ENCODE measurements around the gene DNAJB13. TPM values are rescaled to one million over a fixed set of nuclear protein-coding genes. Genes with fewer than 3 reads are reported as not detected.
A peak's percentile ranks its signal among the peaks of the same experiment; 100 is the strongest.

DNAJB13 gene
- total RNA-seq, 1 donor from 2014 or later, result 0.29 TPM

DNA sequence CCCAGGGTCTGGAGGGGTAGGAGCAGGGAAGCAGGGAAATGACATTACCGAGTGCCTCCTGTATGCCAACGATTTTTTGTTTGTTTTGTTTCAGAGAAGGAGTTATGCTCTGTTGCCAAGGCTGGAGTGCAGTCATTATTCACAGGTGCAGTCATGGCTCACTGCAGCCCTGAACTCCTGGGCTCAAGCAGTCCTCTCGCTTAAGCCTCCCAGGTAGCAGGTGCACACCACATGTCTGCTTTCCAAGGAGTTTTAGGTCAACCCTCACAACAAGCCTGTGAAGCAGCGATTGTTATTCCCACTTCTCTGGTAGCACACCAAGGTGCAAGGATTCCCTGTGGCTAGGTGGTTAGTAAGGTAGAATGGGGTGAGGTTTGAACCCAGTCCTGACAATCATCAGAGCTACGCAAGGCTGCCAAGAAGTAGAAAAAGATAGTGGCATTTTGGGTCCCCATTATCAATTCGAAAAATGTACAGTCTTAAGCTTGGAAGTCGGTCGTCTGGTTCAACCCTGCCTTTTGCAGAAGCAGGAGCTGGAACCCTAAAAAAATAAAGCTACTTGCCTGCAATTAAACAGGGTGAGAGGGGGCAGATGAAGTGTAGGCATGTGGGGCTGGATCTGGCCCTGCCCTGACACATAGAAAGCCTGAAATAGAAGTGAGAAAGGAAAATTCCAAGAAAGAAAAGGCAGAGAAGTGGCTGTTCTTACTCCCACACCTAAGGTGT lies 48.9 kb downstream of the DNAJB13 start:
- peaks cover 82% of the 10 kb centered on the region for H3K4me1 Mint-ChIP-seq (ENCODE audit: low read depth)
- H3K36me3 Mint-ChIP-seq (ENCODE audit: low read depth), result peaks cover 25% of the 10 kb centered on the region
- no peaks in the 10 kb centered on the region for H3K27me3 Mint-ChIP-seq (ENCODE audit: insufficient read depth)
- H3K9me3 Mint-ChIP-seq, result no peaks in the 10 kb centered on the region
- H3K4me3 Mint-ChIP-seq, result peak overlapping the region; percentile 35
- DNase-seq (ENCODE audit: low spot score), result no peak
- H3K27ac Mint-ChIP-seq, result peak overlapping the region; percentile 79
- intact Hi-C loops (cut with micrococcal nuclease), result loop anchor here (1.0 to 10.0 kb wide), 3 partner anchors 12 to 965 kb away; no protein-coding TSS in a partner anchor

DNA sequence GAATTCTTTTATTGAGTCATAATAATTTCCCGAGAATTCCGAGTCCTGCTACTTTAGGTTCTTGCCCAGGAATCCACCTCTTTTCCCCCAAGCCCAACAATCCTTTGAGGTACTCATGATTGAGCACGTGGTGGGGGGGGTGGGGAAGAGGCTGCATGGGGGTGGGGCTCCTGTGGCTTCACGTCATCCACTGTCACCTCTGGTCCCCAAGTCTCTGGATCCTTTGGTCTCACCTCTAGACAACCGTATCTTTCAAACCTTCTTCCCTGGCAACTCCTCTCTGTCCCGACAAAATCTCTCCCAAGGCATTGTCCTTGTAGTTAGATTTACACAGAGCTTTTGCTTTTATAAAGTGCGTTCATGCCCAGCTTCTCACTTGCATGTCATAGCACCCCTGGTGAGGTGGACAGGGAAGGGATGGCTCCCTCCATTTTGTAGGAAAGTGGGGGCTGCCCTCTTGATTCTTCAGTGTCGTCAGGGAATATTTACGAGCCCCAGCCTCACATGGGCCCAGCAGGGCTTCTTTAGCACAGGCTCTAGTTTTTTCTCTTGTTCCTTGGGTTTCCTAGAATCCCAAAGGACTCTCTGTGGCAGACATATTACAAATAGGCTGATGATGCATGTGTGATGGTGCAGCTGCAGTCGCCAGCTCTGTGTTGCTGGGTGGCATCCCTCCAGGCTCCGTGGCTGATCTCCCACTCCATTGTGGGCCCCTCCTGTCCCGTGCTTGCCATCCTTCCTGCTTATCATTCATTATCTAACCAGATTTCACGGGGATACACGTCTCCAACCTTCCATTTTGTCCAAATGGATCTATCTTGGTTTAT lies 49.7 kb downstream of the DNAJB13 start:
- no peaks in the 10 kb centered on the region for H3K9me3 Mint-ChIP-seq
- DNase-seq (ENCODE audit: low spot score), result no peak
- peak overlapping the region; percentile 79 for H3K27ac Mint-ChIP-seq
- intact Hi-C loops (cut with micrococcal nuclease), result loop anchor here (1.0 kb wide), 2 partner anchors 11 to 20 kb away; no protein-coding TSS in a partner anchor
- H3K4me3 Mint-ChIP-seq, result no peak overlapping the region
- peaks cover 82% of the 10 kb centered on the region for H3K4me1 Mint-ChIP-seq (ENCODE audit: low read depth)
- peaks cover 30% of the 10 kb centered on the region for H3K36me3 Mint-ChIP-seq (ENCODE audit: low read depth)
- H3K27me3 Mint-ChIP-seq (ENCODE audit: insufficient read depth), result no peaks in the 10 kb centered on the region

DNA sequence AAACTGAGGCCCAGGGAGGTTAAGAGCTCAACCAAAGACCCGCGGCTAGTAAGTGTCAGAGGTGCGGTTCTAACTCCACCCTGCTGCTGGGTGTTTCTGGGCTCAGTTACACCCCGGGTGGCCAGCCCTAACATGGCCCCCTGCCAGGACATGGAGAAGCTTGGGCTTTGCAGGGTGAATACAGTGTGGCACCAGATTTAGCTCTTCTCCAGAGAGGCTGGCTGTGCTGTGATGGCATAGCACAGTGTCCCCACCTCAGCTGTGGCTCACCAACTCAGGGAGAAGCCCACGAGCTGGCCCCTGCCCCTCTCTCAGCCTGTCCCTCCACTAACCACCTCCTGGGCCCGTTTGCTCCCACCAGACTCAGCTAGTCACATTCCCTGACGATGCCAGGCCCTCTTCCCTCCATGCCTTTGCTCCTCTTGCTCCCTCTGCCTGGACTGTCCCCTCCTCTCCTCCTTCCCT lies 51.0 kb downstream of the DNAJB13 start:
- intact Hi-C loops (cut with micrococcal nuclease), result no loop called here
- H3K9me3 Mint-ChIP-seq, result no peaks in the 10 kb centered on the region
- H3K27me3 Mint-ChIP-seq (ENCODE audit: insufficient read depth), result no peaks in the 10 kb centered on the region
- no peak overlapping the region for H3K4me3 Mint-ChIP-seq
- H3K36me3 Mint-ChIP-seq (ENCODE audit: low read depth), result peaks cover 33% of the 10 kb centered on the region
- peaks cover 82% of the 10 kb centered on the region for H3K4me1 Mint-ChIP-seq (ENCODE audit: low read depth)
- DNase-seq (ENCODE audit: low spot score), result no peak
- peak overlapping the region; percentile 37 for H3K27ac Mint-ChIP-seq

DNA sequence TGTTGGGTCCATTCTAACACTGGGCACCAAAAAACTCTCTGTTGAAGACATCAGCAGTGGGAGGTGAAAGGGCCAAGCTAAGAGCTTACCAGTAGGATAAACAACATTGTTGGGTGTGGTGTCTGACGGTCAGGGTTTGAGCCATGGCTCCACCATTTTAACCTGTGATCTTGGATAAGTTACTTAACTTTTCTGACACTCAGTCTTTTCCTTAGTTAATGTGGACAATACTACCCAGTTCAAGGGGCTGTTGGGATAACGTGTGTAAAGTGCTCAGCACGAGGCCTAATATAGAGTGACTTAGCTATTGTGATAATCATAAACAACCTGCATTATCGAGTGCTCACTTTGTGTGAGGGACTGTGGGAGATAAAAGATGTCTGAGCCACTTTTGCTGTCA lies 52.0 kb downstream of the DNAJB13 start:
- intact Hi-C loops (cut with micrococcal nuclease), result no loop called here
- H3K4me3 Mint-ChIP-seq, result no peak overlapping the region
- no peaks in the 10 kb centered on the region for H3K9me3 Mint-ChIP-seq
- peaks cover 80% of the 10 kb centered on the region for H3K4me1 Mint-ChIP-seq (ENCODE audit: low read depth)
- peak overlapping the region; percentile 56 for H3K27ac Mint-ChIP-seq
- peaks cover 33% of the 10 kb centered on the region for H3K36me3 Mint-ChIP-seq (ENCODE audit: low read depth)
- DNase-seq (ENCODE audit: low spot score), result no peak
- H3K27me3 Mint-ChIP-seq (ENCODE audit: insufficient read depth), result no peaks in the 10 kb centered on the region

DNA sequence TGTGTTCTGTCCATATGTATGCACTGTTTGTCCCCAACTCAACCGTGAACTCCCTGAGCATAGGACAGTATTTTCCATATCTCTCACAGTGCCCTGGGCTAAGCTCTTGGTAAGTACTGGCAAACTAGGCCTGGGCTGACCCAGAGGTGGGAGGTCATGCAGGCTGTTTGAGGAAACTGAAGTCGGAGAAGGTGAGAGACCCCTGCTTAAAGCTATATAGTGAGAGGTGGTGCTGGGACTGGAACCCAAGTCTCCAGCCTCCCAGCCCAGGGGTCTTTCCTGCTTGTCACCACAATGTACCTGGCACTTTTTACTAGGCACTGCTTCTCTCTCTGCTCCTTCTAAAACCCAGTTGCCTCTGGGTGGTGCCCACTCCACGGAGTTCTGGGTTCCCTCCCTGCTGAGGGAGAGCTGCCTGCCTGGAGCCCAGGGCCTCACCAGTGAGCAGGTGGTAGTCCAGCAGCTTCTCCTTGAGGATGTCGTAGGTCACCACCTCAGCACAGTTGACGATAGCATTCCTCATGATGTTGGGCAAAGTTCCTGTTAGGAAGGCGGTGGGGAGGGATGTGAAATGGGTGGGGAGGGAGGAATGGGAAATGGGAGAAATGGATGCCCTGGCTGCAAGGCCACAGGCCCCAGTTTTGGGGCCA lies 53.3 kb downstream of the DNAJB13 start:
- intact Hi-C loops (cut with micrococcal nuclease), result loop anchor here (2.0 kb wide), 1 partner anchor 15 kb away; no protein-coding TSS in a partner anchor

DNA sequence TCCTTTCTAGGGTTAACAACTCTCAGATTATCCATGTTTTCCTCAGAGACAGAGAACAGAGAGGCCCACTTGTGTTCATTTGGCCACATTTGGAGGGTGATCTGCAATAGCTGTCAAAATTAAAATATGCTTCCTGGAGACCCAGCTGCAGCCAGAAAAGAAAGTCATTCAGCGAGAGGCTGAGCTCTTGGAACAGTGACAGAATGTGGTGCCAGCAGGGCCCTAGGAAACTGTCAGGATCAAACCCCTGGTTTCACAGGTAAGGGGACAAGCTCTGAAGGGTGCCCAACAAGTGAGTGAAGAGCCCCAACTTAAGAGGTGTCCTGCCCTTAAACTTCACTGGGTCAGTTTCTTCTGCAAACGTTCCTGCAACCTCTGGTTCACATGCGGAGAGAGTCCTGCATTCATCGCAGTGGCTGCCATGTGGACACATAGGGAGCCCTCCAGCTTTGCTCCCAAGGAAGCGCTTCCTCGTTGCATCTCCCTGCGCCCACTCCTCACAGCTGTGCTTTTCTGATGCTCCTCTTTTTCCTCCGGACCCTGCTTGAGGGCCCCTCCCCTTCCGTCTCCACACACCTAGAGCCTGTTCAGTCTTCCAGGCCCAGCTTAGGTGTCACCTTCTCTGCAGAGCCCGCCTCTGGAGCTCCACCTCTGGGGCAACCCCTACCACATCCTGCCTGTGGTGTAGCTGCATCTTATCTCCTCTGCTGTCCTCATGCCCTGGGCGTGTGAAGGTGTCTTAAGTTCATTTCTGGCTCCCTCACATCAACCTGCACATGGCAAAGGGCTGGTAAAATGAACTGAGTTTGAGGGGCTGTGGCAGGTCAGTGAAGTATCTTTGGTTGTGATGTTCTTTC lies 54.2 kb downstream of the DNAJB13 start:
- peak overlapping the region; percentile 98 for H3K27ac Mint-ChIP-seq
- peak; percentile 84 for DNase-seq (ENCODE audit: low spot score)
- intact Hi-C loops (cut with micrococcal nuclease), result loop anchor here (1.0 to 2.0 kb wide), 2 partner anchors 10 to 14 kb away; no protein-coding TSS in a partner anchor
- no peaks in the 10 kb centered on the region for H3K27me3 Mint-ChIP-seq (ENCODE audit: insufficient read depth)
- H3K9me3 Mint-ChIP-seq, result no peaks in the 10 kb centered on the region
- H3K36me3 Mint-ChIP-seq (ENCODE audit: low read depth), result peaks cover 33% of the 10 kb centered on the region
- peaks cover 87% of the 10 kb centered on the region for H3K4me1 Mint-ChIP-seq (ENCODE audit: low read depth)
- H3K4me3 Mint-ChIP-seq, result peak overlapping the region; percentile 73

More for the DNA sequence above, 53.3 kb downstream of the DNAJB13 start:
- peaks cover 33% of the 10 kb centered on the region for H3K36me3 Mint-ChIP-seq (ENCODE audit: low read depth)
- H3K4me3 Mint-ChIP-seq, result no peak overlapping the region
- peak overlapping the region; percentile 98 for H3K27ac Mint-ChIP-seq
- peaks cover 89% of the 10 kb centered on the region for H3K4me1 Mint-ChIP-seq (ENCODE audit: low read depth)
- no peaks in the 10 kb centered on the region for H3K27me3 Mint-ChIP-seq (ENCODE audit: insufficient read depth)
- no peaks in the 10 kb centered on the region for H3K9me3 Mint-ChIP-seq
- no peak for DNase-seq (ENCODE audit: low spot score)

DNA sequence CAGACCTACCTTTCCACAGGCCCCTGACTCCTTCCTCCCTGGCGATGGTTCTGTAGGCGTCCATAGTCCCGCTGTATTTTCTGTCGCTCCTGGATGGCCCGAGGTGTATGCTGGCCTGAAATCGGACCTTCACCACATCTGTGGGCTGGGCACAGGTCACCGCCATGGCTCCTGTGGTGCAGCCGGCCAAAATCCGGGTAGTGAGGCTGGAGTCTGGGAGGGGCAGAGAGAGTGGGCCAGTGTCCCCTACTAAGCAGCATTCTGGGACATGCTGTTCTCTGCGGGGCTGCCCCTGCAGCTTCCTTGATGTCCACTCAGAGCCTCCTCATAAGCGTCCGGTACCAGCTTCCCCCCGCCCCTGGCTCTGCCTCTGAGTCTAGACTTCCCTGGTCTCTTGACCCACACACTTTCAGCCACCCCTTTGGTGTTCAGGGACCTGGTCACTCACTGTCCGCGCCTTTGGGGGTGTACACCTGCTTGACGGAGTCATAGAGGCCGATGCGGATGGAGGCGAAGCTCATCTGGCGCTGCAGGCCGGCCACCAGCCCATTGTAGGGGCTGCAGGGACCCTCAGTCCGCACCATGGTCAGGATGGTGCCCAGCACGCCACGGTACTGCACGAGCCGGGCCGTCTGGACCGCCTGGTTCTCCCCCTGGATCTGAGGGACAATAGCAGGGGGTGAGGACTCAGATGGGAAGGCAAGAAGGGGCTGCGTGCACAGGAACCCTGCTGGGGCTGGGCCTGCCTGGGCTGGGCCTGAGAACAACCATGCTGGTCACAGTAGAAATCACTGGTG lies 55.1 kb downstream of the DNAJB13 start:
- peak overlapping the region; percentile 98 for H3K27ac Mint-ChIP-seq
- H3K4me3 Mint-ChIP-seq, result no peak overlapping the region
- no peaks in the 10 kb centered on the region for H3K27me3 Mint-ChIP-seq (ENCODE audit: insufficient read depth)
- intact Hi-C loops (cut with micrococcal nuclease), result loop anchor here (1.0 to 2.0 kb wide), 2 partner anchors 11 to 13 kb away; no protein-coding TSS in a partner anchor
- peaks cover 33% of the 10 kb centered on the region for H3K36me3 Mint-ChIP-seq (ENCODE audit: low read depth)
- DNase-seq (ENCODE audit: low spot score), result no peak
- H3K9me3 Mint-ChIP-seq, result no peaks in the 10 kb centered on the region
- H3K4me1 Mint-ChIP-seq (ENCODE audit: low read depth), result peaks cover 87% of the 10 kb centered on the region

DNA sequence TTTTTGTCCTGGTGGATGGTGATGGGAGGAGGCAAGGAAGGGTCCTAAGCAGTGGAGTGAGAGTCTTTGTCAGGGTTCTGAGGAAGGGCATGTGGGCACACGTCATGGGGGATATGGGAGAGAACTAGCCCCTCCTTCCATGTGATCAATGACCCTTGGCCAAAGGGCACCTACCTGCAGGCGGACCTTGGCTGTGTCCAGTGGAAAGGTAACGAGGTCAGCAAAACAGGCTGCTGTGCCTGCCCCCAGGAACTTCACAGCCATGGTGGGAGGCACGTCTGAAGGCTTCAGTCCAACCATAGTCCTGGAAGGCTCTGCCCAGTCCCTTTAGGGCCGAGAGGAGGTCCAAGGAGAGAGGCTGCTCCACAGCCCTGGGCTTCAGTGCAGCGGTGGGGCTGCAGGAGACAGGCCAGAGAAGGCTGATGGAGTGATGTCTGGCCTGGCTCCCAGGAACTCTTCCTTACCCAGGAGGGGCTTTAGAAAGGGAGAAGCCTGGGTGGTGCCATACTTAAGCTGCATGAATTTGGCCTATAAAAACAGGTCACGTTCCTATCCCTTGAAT lies 56.0 kb downstream of the DNAJB13 start:
- Mint-ChIP-seq H3K36me3 (ENCODE audit: low read depth) (peaks cover 26% of the 10 kb centered on the region), H3K27me3 (ENCODE audit: insufficient read depth) (no peaks in the 10 kb centered on the region), H3K9me3 (no peaks in the 10 kb centered on the region), H3K4me3 (no peak overlapping the region), H3K4me1 (ENCODE audit: low read depth) (peaks cover 89% of the 10 kb centered on the region), H3K27ac (peak overlapping the region; percentile 89)
- intact Hi-C loops (cut with micrococcal nuclease), result no loop called here
- DNase-seq (ENCODE audit: low spot score), result no peak

DNA sequence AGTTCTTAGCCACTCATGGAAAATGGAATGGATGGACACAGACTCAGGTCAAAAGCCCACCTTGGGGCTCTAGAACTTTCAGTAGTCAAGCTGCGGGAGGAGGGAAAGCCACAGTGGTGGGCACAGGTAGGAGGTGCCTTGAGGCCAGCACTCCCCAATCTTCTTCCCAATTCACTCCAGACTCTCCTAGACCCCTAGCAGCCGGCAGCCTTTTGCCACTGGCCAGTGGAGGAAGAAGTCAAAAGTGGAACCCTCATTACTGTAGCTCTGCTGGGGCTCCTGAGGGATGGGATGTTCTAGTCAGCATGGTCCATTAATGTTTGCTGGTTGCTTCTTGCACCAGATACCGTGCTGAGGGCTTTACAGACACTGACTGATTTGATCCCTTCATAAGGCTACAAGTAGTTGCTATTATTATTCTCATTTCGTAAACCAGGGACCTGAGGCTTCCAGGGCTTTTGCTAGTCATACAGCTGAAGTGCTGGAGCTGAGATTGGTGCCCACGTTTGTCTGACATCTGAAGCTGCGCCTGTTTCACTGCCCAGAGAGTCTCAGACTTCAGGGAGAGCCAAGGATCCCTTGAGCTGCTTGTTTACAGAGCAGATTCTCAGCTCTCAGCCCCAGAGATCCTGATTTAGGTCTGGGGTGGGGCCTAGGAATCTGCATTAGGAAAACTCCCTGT lies 57.0 kb downstream of the DNAJB13 start:
- Mint-ChIP-seq H3K4me1 (ENCODE audit: low read depth) (peaks cover 93% of the 10 kb centered on the region), H3K9me3 (no peaks in the 10 kb centered on the region), H3K4me3 (no peak overlapping the region), H3K36me3 (ENCODE audit: low read depth) (peaks cover 22% of the 10 kb centered on the region), H3K27me3 (ENCODE audit: insufficient read depth) (no peaks in the 10 kb centered on the region), H3K27ac (peak overlapping the region; percentile 18)
- intact Hi-C loops (cut with micrococcal nuclease), result no loop called here
- DNase-seq (ENCODE audit: low spot score), result no peak

DNA sequence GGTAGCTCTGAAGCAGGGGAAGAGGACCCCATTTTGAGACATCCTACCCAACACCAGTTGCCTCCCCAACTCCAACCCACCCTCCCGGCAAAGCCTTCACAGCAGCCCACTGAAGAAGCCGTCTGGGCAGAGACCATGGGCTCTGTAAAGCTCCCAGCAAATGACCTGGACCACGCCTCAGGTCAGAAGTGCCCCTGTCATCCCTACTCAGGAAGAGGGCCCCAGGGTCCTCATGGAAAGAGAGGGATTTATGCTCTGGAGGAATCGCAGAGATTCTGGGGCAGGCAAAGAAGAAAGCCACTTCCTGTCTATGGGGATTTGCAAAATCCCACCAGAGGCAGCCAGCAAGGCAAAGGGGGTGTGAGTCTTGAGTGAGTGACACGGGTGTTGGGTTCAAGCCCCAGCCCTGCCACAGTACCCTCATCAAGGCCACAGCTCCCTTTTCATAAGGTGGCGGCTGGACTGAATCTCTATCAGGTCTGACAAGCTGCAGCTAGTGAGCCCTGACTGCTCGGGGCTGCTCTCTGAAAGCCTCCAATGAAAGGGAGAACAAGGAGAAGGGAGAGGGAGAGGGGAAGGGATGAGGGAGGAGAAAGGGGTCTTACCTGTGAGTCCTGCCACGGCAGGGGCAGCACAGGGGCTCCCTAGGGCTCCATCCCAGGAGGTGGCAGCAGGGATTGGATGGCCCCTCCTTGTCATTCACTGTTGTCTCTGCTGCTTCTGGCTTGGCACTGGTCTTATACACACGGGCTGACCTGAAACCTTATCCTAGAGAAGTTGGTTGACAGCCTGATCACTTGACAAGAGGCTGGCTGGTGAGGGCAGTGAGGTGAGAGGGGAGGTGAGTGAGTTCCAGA lies 57.8 kb downstream of the DNAJB13 start, which contains the start of gene UCP3:
UCP3 (minus strand) TSS at position 713 of the 857 bp plus-strand sequence. CDS start 2,043 bp downstream, outside the sequence.
- DNase-seq (ENCODE audit: low spot score), result no peak
- H3K4me3 Mint-ChIP-seq, result peak within 1 kb of the TSS; percentile 56
- no peaks in the 10 kb centered on the region for H3K9me3 Mint-ChIP-seq
- H3K4me1 Mint-ChIP-seq (ENCODE audit: low read depth), result peaks cover 91% of the 10 kb centered on the region
- intact Hi-C loops (cut with micrococcal nuclease), result no loop called here
- H3K36me3 Mint-ChIP-seq (ENCODE audit: low read depth), result peaks cover 17% of the 10 kb centered on the region
- H3K27me3 Mint-ChIP-seq (ENCODE audit: insufficient read depth), result no peaks in the 10 kb centered on the region
- peak within 1 kb of the TSS; percentile 99 for H3K27ac Mint-ChIP-seq
